Endothelial cell of umbilical vein (primary cell): ENCODE data around the gene SPACDR. TPM values are rescaled to one million over a fixed set of nuclear protein-coding genes. Genes with fewer than 3 reads are reported as not detected.

Experiments
- BruUV-seq: library from RNA; stranded (reverse); fragments of 400-500 nt; replicated peaks from 2 replicates; lab custom pipeline; 2021; lab: Mats Ljungman, UMichigan
- CTCF ChIA-PET: fragments of 300-600, 350-600 bp; sonication (Branson Sonifier 250); formaldehyde crosslinking; loops from one replicate; lab custom pipeline; 2021; ENCODE audit warnings: antibody characterized with exemption, inconsistent platforms; lab: Charles Lee
- POLR2A ChIA-PET: fragments of 300-600, 350-600 bp; sonication (Branson Sonifier 250); formaldehyde crosslinking; loops from one replicate; lab custom pipeline; 2021; ENCODE audit warnings: antibody characterized with exemption, inconsistent platforms; lab: Charles Lee
- DNase-seq: peaks from one replicate; pipeline ENCODE4 v3.0.0-alpha.2; 2011; ENCODE audit warnings: low read depth, low spot score
- FAIRE-seq: peaks from 2 replicates; lab custom pipeline; 2011; peaks lifted over from hg19 to GRCh38; lab: Jason Lieb, UNC
- H2AFZ ChIP-seq: 2 replicates; pipeline ENCODE4 v1.6.0; 2012; ENCODE audit warnings: low read depth, low read length, control low read depth, inconsistent platforms
- H3K27ac ChIP-seq: 2 replicates; pipeline ENCODE4 v1.5.1; 2011; ENCODE audit warnings: low read depth, mild to moderate bottlenecking, control low read depth, low read length, moderate library complexity; ENCODE audit not compliant: insufficient read depth
- H3K27me3 ChIP-seq, 2 experiments: 2 replicates each; pipeline versions ENCODE4 v1.6.0 to v1.6.1; 2011; ENCODE audit warnings: low read length in 2 of 2, mixed read lengths in 1 of 2; ENCODE audit not compliant: control insufficient read depth in 2 of 2, insufficient read depth in 2 of 2
- H3K36me3 ChIP-seq, 2 experiments: 2 replicates in 1 of 2; 3 replicates in 1 of 2; pipeline ENCODE4 v1.5.1; 2011; ENCODE audit warnings: low read length in 2 of 2, mild to moderate bottlenecking in 1 of 2, moderate library complexity in 1 of 2; ENCODE audit not compliant: control insufficient read depth in 2 of 2, insufficient read depth in 2 of 2; ENCODE audit errors: extremely low read depth in 1 of 2
- H3K4me1 ChIP-seq: 3 replicates; pipeline ENCODE4 v1.5.1; 2011; ENCODE audit warnings: mild to moderate bottlenecking, low read length; ENCODE audit not compliant: control insufficient read depth, insufficient read depth; ENCODE audit errors: extremely low read depth
- H3K4me2 ChIP-seq: 2 replicates; pipeline ENCODE4 v1.6.1; 2011; ENCODE audit warnings: low read length, control low read depth, mixed read lengths; ENCODE audit not compliant: insufficient read depth
- H3K4me3 ChIP-seq, 3 experiments: fragments of 200-600 bp in 1 of 3; sonication (generic), shearing (Covaris generic) in 1 of 3; replicated peaks in 1 of 3; 2 replicates each; pipeline ENCODE4 v1.5.1; 2011 to 2016; ENCODE audit warnings: control low read depth in 3 of 3, low read length in 3 of 3, mild to moderate bottlenecking in 2 of 3, inconsistent platforms in 1 of 3, low read depth in 1 of 3, moderate library complexity in 1 of 3; ENCODE audit not compliant: insufficient read depth in 1 of 3
- H3K79me2 ChIP-seq: 2 replicates; pipeline ENCODE4 v1.6.0; 2012; ENCODE audit warnings: low read length, inconsistent platforms; ENCODE audit not compliant: control insufficient read depth, insufficient read depth
- H3K9ac ChIP-seq: replicated peaks from 2 replicates; pipeline ENCODE3; 2011; ENCODE audit warnings: low read length, control low read depth; ENCODE audit not compliant: insufficient read depth; ENCODE audit errors: extremely low read depth
- H3K9me1 ChIP-seq: replicated peaks from 3 replicates; pipeline ENCODE4 v1.6.0; 2011; ENCODE audit warnings: mild to moderate bottlenecking, low read length; ENCODE audit not compliant: control insufficient read depth, insufficient read depth; ENCODE audit errors: extremely low read depth
- H3K9me3 ChIP-seq: replicated peaks from 2 replicates; pipeline ENCODE4 v1.5.1; 2012; ENCODE audit warnings: low read length, inconsistent platforms; ENCODE audit not compliant: control insufficient read depth, insufficient read depth
- H4K20me1 ChIP-seq: replicated peaks from 2 replicates; pipeline ENCODE3; 2011; ENCODE audit warnings: mild to moderate bottlenecking, low read length; ENCODE audit not compliant: control insufficient read depth, insufficient read depth; ENCODE audit errors: extremely low read depth
- CTCF ChIP-seq, 2 donors: IDR thresholded peaks; 1 replicate in 1 of 2; 2 replicates in 1 of 2; pipeline ENCODE4 v1.5.1; 2011; ENCODE audit warnings: low read length in 2 of 2, mild to moderate bottlenecking in 2 of 2, moderate library complexity in 2 of 2, control low read depth in 1 of 2, inconsistent platforms in 1 of 2, low read depth in 1 of 2; ENCODE audit not compliant: insufficient read depth in 1 of 2; ENCODE audit errors: extremely low read depth in 1 of 2
- GATA2 ChIP-seq: IDR thresholded peaks from 2 replicates; pipeline ENCODE4 v1.7.0; 2011; ENCODE audit warnings: low read depth, mild to moderate bottlenecking, moderate library complexity, mixed read lengths, low read length; ENCODE audit not compliant: insufficient read length, insufficient read depth
- MYC ChIP-seq: IDR thresholded peaks from one replicate; pipeline ENCODE4 v1.6.1; 2011; ENCODE audit warnings: mild to moderate bottlenecking, low read depth, low read length
- dilution Hi-C: fragments of 300-500 bp; cut with MboI; formaldehyde crosslinking; loops from one replicate; pipeline ENCODE4 v1.15.0; 2019; ENCODE audit warnings: low sequenced_read_pairs; ENCODE audit not compliant: extremely low pct_ligation_motif_present
- intact Hi-C: fragments of 100-400 bp; cut with micrococcal nuclease; formaldehyde crosslinking; loops from one replicate; pipeline ENCODE4 v1.10.0; 2022
- polyA plus RNA-seq, 4 experiments: library from polyadenylated mRNA; depleted of rRNA in 3 of 4; stranded (reverse) in 3 of 4; unstranded in 1 of 4; fragments of >200 nt; gene quantifications; 2 replicates each; pipeline versions ENCODE4 v1.2.1 to v1.2.3, GENCODE V29; 2011 to 2012; ENCODE audit warnings: missing spikeins in 1 of 4
- total RNA-seq: library from RNA; stranded (reverse); gene quantifications from 2 replicates; pipeline ENCODE4 v1.2.3, GENCODE V29; 2021

SPACDR gene
- total and polyA plus RNA-seq, 2 donors (not counting 3 experiments of a cell fraction or from before 2014, with no cell fraction given): 1.6 to 4.1 TPM

- dilution Hi-C loops: no loop called here
Observed at GRCh38 chr7:100464791-100465190, 731 bp upstream of the SPACDR start.

More at GRCh38 chr7:100464791-100465190, 731 bp upstream of the SPACDR start:
- no peak overlapping the region for H3K9ac ChIP-seq
- ChIA-PET POLR2A (no interaction called here), CTCF (interaction anchor here (0.6 to 3.9 kb wide), 10 partner anchors 10 to 387 kb away, joined by 3 to 53 read pairs (median 6); no protein-coding TSS in a partner anchor)
- peaks cover 0 to 16% of the 10 kb centered on the region in 2 experiments for H3K36me3 ChIP-seq
- no peaks in the 10 kb centered on the region for H3K27me3 ChIP-seq
- no TSS peak for BruUV-seq
- no peaks in the 10 kb centered on the region for H4K20me1 ChIP-seq
- intact Hi-C loops: loop anchor here (5.0 kb wide), 2 partner anchors 213 to 228 kb away; partner anchors contain the start of gene GIGYF1
- no peak overlapping the region for H3K4me3 ChIP-seq
- peaks cover 1% of the 10 kb centered on the region for H3K79me2 ChIP-seq
- peaks cover 12% of the 10 kb centered on the region for H3K4me1 ChIP-seq
- no peak overlapping the region for H2AFZ ChIP-seq
- H3K4me2 ChIP-seq: no peak overlapping the region
- no peak for DNase-seq
- no peak for FAIRE-seq
- H3K9me1 ChIP-seq: no peaks in the 10 kb centered on the region
- no peaks in the 10 kb centered on the region for H3K9me3 ChIP-seq
- H3K27ac ChIP-seq: no peak overlapping the region
- TF ChIP-seq CTCF (IDR thresholded peaks at IDR 0.05; ENCODE audit: extremely low read depth in 1 of 2, insufficient read depth in 1 of 2, low read depth in 1 of 2, low read length in 2 of 2) (no peak), GATA2 (no peak), MYC (no peak)
